Activated T-cell treated with anti-CD3 and anti-CD28 coated beads, Interleukin-2, amount 50 U/mL, for 4 hours (primary cell): ENCODE results near the gene ABHD1. TPM values are rescaled to one million over a fixed set of nuclear protein-coding genes. Genes with fewer than 3 reads are reported as not detected.
A peak's percentile ranks its signal among the peaks of the same experiment; 100 is the strongest.
"Not testable (repeated sequence)": the region's sequence is repeated elsewhere in the genome, so short reads cannot be mapped to it uniquely, and the experiment has no call there.

ENCODE experiments used
- ATAC-seq, 2 donors: fragments of 200-7000 bp; cut with Tn5 transposase; one replicate each; pipeline ENCODE4 v1.10.0; 2021
- DNase-seq: peaks from one replicate; pipeline ENCODE4 v3.0.0-alpha.2; 2020
- H3K27me3 Mint-ChIP-seq: one replicate; pipeline ENCODE4 v1.8.0; 2021; ENCODE audit warnings: low read depth, mixed read lengths
- H3K36me3 Mint-ChIP-seq: one replicate; pipeline ENCODE4 v1.8.0; 2022; ENCODE audit warnings: mixed read lengths; ENCODE audit not compliant: insufficient read depth
- H3K4me1 Mint-ChIP-seq: one replicate; pipeline ENCODE4 v1.8.0; 2021; ENCODE audit warnings: low read depth, mixed read lengths
- H3K4me3 Mint-ChIP-seq: one replicate; pipeline ENCODE4 v1.8.0; 2021; ENCODE audit warnings: mild to moderate bottlenecking, moderate library complexity, mixed read lengths
- H3K9me3 Mint-ChIP-seq: one replicate; pipeline ENCODE4 v1.8.0; 2021; ENCODE audit warnings: mixed read lengths
- total RNA-seq, 3 donors: library from RNA; stranded (reverse); gene quantifications; one replicate each; pipeline ENCODE4 v1.2.1, GENCODE V29; 2021

Gene ABHD1
- total RNA-seq, result not detected

DNA sequence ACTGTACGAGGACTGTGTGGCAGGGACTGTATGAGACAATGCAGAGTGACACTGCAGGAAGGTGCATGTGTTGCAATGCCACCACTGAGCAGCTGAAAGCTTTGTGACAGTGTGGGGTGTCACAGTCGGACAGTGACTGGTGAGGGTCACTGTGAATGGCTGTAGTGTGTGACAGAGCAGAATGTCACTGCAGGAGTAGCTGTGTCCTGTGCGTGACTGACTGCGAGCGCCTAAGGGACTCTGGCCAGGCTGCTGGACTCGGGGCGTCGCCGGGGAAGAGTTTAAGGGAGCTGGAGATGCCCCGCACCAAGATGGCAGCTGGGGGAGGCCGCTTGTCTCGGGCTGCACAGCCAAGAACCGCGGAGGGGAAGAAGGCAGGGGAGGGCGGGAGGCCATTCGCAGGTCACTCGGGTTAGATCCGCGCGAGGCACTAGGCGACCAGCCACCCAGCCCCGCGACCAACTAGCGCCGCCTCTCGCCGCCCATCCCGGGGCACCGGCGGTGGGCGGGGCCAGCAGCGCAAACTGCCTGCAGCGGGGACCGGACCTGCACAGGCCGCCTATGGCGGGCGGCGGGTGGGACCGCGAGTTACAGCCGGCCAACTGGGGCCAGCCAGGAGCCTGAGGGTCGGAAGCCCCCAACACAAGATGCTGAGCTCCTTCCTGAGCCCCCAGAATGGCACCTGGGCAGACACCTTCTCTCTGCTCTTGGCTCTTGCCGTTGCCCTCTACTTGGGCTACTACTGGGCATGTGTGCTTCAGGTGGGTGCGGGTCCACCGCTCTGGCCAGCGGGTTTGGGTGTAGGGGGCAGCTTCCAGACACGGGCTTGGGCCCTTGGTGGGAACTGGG is at the start of gene ABHD1:
Gene ABHD1 (plus strand): TSS at position 514 of the 849 bp plus-strand sequence. CDS start 134 bp downstream, at position 648.
- Mint-ChIP-seq H3K36me3 (no peaks in the 10 kb centered on the region), H3K4me1 (peaks cover 20% of the 10 kb centered on the region), H3K9me3 (no peaks in the 10 kb centered on the region), H3K27me3 (peaks cover 18% of the 10 kb centered on the region), H3K4me3 (peak within 1 kb of the TSS; percentile 85)
- DNase-seq (peak; percentile 49), ATAC-seq (peak; percentile 87 to 91)

DNA sequence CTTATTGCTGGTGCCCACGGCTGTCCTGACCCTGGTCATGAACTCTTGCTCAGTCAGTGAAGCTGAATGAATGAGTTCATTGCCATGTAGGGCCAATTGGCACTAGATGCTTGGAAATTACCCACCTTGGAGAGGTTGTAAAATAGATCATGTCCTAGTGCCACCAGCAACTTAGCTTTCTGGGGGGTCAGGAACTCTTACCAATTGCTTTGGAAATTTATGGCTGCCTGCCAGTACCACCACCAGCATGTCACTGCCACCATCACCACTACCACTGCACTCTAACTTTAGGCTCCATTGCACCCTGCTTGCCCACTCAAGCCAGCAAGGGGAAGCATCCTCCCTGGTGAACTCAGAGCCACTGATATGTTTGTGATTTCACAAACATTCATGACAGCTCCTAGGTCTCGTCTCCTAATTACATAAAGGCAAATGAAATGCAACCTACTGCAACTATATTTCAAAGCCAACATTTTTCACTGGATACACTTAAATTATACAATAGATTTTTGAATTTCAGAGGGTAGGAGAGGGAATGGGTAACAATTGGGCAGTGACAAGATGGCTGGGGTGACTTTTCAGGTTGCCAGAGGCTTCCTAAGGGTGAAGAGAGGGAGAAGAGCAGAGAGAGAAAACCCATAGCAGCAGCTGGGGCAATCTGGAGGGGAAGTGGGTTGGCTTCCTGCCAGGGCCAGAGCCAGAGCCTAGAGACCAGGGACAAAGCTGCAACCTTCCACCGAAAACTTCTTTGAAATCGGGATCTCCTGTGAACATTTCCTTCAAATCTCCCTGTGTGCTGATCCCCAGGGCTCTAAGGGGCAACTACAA is 48.7 kb upstream of the ABHD1 start:
- no peak overlapping the region for H3K4me3 Mint-ChIP-seq
- no peak for ATAC-seq
- H3K27me3 Mint-ChIP-seq, result no peaks in the 10 kb centered on the region
- peaks cover 1% of the 10 kb centered on the region for H3K36me3 Mint-ChIP-seq
- peak; percentile 32 for DNase-seq
- H3K4me1 Mint-ChIP-seq, result peaks cover 54% of the 10 kb centered on the region
- no peaks in the 10 kb centered on the region for H3K9me3 Mint-ChIP-seq

DNA sequence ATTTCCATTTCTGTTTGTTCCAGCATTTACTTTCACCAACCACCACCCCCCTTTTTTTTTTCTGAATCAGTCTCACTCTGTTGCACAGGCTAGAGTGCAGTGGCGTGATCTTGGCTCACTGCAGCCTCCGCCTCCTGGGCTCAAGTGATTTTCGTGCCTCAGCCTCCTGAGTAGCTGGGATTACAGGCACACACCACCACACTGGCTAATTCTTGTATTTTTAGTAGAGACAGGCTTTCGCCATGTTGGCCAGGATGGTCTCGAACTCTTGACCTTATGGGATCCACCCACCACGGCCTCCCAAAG is 48.1 kb upstream of the ABHD1 start:
- DNase-seq, ATAC-seq, H3K36me3 Mint-ChIP-seq, H3K4me3 Mint-ChIP-seq, H3K27me3 Mint-ChIP-seq, H3K9me3 Mint-ChIP-seq: not testable (repeated sequence)
- H3K4me1 Mint-ChIP-seq, result peaks cover 54% of the 10 kb centered on the region

DNA sequence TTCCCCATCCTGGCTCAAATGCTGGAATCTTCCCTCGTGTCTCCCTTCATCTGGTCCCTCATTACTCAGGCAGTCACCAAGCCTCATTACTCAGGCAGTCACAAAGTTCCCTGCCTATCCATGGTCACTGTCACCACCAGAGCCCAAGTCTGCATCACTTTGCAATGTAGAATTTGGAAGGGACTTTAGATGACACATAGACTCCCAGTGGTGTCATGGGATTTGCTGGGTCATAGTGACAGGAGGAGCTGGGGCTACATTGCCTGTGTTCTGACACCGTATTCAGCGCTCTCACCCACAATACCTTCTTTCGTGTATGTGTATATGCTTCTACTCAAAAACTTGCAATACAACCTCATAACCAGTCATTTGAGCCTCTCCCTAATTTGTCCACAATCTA is 47.3 kb upstream of the ABHD1 start:
- Mint-ChIP-seq H3K4me1 (peaks cover 55% of the 10 kb centered on the region), H3K36me3 (no peaks in the 10 kb centered on the region), H3K4me3 (no peak overlapping the region), H3K27me3 (no peaks in the 10 kb centered on the region), H3K9me3 (no peaks in the 10 kb centered on the region)
- DNase-seq (no peak), ATAC-seq (no peak)

DNA sequence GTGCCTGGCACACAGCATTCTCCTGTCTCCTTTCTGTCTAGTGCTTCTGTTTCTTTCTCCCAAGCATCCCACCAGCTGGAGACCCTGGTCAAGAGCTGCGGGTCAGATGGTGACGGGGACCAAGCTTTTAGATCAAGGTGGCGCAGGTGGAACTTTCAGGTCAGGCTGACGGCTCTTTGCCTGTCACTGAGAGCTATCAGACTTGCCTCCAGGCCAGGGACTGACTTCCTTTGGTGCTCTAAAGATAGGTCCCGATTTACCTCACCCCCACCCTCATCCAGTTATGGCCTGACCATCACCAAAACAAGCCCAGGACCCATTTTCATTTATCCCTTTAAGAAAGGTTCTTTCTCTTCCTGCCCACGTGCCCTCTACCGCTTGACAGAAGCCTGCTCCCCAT is 46.4 kb upstream of the ABHD1 start:
- ATAC-seq (no peak), DNase-seq (no peak)
- no peaks in the 10 kb centered on the region for H3K27me3 Mint-ChIP-seq
- peaks cover 56% of the 10 kb centered on the region for H3K4me1 Mint-ChIP-seq
- H3K4me3 Mint-ChIP-seq, result no peak overlapping the region
- no peaks in the 10 kb centered on the region for H3K9me3 Mint-ChIP-seq
- no peaks in the 10 kb centered on the region for H3K36me3 Mint-ChIP-seq

DNA sequence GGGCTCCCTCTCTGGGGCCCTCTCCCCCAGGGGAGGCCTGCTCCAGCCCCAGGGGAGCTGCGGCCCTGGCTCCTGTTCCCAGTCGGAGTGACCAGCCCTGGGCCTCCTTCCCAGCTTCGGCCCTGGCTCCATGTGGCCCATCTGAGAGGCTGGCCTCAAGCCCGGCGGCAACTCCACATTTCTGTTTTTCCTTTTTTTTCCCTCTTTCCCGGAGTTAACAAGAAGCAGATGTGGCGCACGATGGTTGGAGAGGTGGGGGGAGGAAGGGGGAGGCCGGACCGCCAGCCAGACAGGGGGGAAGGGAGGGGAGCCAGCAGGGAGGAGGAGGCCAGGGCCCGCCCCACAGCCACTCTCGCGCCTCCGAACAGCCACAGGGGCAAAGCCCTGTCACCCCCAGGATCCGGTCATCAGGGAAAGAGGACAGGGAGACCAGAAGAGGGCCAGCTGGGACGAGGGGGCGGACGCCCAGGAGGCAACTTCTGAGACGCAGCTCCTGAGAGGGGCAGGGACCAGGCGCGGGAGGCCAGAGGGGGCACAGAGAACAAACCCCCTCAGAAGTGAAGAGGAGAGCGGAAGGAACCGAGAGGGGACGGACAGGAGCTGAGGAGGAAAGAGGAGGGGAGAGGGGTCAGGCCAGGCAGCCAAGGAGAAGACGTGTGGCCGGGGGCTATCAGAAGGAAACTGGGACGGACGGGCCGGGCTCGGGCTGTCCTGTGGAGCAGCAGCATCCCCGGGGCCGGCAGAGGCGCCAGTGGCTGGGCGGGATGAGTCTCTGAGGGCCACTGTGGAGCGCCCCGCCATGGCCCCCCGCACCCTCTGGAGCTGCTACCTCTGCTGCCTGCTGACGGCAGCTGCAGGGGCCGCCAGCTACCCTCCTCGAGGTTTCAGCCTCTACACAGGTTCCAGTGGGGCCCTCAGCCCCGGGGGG is 45.1 kb upstream of the ABHD1 start, which contains the start of gene EMILIN1:
Gene EMILIN1 (plus strand): TSS at position 349 of the 928 bp plus-strand sequence. CDS start 451 bp downstream, at position 800.
- no peak for ATAC-seq
- no peak for DNase-seq
- no peak within 1 kb of the TSS for H3K4me3 Mint-ChIP-seq
- no peaks in the 10 kb centered on the region for H3K36me3 Mint-ChIP-seq
- H3K27me3 Mint-ChIP-seq, result no peaks in the 10 kb centered on the region
- peaks cover 46% of the 10 kb centered on the region for H3K4me1 Mint-ChIP-seq
- no peaks in the 10 kb centered on the region for H3K9me3 Mint-ChIP-seq

DNA sequence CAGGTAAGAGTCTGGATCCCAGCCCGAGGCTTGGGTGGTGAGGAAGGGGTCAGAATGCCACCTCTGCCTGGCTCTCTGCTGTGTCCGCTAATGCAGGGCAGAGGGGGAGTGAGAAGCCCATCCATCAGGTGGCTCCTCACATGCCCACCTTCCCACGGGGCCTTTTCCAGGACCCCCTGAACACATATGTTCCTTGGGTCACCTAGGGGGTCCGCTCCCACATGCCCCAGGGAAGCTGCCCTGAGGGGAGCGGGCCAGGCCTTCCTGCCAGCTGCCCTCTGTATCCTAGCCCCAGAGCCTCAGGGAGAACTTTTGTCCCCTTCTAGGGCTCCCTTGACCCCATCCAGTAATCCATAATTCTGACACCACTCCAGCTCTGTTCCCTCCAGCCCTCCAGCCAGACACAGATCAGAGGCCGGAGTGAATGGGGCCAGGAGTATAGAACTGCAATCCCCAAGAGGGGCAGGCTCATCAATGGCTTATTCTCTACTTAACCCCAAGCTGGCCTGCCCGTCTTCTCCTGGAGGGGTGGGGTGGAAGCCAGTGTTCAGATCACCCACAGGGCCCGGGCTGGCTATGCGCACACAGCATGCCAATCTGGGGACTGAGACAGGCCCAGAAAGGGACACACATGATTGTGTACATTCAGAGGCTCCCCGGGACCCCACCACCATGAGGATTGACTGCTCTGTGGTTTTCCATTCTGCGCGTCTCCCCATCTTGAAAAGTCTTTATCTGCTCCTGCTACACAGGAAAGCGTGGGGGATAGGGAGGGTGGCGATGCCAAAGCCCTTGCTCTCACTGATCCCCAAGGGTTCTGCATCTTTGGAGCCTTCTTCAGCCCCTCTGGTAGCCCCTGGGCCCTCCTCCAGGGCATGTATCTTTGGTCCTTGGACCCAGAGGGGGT is 44.1 kb upstream of the ABHD1 start:
- peaks cover 39% of the 10 kb centered on the region for H3K4me1 Mint-ChIP-seq
- DNase-seq (no peak), ATAC-seq (no peak)
- H3K9me3 Mint-ChIP-seq, result no peaks in the 10 kb centered on the region
- H3K27me3 Mint-ChIP-seq, result no peaks in the 10 kb centered on the region
- peak overlapping the region; percentile 14 for H3K4me3 Mint-ChIP-seq
- no peaks in the 10 kb centered on the region for H3K36me3 Mint-ChIP-seq

DNA sequence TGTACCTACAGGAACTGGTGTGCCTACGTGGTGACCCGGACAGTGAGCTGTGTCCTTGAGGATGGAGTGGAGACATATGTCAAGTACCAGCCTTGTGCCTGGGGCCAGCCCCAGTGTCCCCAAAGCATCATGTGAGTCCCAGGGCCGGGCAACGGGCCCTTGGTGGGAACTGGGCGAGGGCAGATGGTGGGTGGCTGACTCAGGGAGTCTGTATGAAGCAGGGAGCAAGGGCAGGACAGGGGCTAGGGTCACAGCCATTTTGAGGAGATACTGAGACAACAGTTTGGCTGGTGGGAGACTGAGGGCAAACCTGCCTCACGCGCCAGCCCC is 43.5 kb upstream of the ABHD1 start:
- Mint-ChIP-seq H3K27me3 (no peaks in the 10 kb centered on the region), H3K4me3 (peak overlapping the region; percentile 14), H3K9me3 (no peaks in the 10 kb centered on the region), H3K36me3 (no peaks in the 10 kb centered on the region), H3K4me1 (peaks cover 33% of the 10 kb centered on the region)
- ATAC-seq, result no peak
- DNase-seq, result no peak

DNA sequence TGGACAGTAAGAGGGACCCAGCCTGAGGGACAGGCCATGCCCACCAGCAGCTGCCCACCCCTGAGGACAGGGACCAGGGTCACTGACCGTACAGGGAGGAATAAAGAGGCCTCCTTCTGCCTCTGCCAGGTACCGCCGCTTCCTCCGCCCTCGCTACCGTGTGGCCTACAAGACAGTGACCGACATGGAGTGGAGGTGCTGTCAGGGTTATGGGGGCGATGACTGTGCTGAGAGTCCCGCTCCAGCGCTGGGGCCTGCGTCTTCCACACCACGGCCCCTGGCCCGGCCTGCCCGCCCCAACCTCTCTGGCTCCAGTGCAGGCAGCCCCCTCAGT is 43.0 kb upstream of the ABHD1 start:
- DNase-seq (no peak), ATAC-seq (no peak)
- Mint-ChIP-seq H3K27me3 (no peaks in the 10 kb centered on the region), H3K9me3 (no peaks in the 10 kb centered on the region), H3K36me3 (no peaks in the 10 kb centered on the region), H3K4me1 (peaks cover 33% of the 10 kb centered on the region), H3K4me3 (no peak overlapping the region)

DNA sequence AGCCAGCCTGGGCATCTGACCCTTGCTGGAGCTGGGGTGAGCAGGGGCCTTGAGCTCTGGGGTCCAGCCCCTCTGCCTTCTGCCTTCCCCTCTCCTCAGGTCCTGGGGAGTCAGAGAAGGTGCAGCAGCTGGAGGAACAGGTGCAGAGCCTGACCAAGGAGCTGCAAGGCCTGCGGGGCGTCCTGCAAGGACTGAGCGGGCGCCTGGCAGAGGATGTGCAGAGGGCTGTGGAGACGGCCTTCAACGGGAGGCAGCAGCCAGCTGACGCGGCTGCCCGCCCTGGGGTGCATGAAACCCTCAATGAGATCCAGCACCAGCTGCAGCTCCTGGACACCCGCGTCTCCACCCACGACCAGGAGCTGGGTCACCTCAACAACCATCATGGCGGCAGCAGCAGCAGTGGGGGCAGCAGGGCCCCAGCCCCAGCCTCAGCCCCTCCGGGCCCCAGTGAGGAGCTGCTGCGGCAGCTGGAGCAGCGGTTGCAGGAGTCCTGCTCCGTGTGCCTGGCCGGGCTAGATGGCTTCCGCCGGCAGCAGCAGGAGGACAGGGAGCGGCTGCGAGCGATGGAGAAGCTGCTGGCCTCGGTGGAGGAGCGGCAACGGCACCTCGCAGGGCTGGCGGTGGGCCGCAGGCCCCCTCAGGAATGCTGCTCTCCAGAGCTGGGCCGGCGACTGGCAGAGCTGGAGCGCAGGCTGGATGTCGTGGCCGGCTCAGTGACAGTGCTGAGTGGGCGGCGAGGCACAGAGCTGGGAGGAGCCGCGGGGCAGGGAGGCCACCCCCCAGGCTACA is 41.4 kb upstream of the ABHD1 start:
- H3K9me3 Mint-ChIP-seq, result no peaks in the 10 kb centered on the region
- peaks cover 26% of the 10 kb centered on the region for H3K4me1 Mint-ChIP-seq
- no peaks in the 10 kb centered on the region for H3K27me3 Mint-ChIP-seq
- H3K4me3 Mint-ChIP-seq, result no peak overlapping the region
- DNase-seq, result no peak
- no peak for ATAC-seq
- no peaks in the 10 kb centered on the region for H3K36me3 Mint-ChIP-seq

DNA sequence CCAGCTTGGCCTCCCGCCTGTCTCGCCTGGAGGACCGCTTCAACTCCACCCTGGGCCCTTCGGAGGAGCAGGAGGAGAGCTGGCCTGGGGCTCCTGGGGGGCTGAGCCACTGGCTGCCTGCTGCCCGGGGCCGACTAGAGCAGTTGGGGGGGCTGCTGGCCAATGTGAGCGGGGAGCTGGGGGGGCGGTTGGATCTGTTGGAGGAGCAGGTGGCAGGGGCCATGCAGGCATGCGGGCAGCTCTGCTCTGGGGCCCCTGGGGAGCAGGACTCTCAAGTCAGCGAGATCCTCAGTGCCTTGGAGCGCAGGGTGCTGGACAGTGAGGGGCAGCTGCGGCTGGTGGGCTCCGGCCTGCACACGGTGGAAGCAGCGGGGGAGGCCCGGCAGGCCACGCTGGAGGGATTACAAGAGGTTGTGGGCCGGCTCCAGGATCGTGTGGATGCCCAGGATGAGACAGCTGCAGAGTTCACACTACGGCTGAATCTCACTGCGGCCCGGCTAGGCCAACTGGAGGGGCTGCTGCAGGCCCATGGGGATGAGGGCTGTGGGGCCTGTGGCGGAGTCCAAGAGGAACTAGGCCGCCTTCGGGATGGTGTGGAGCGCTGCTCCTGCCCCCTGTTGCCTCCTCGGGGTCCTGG is 40.7 kb upstream of the ABHD1 start:
- ATAC-seq, result no peak
- no peaks in the 10 kb centered on the region for H3K9me3 Mint-ChIP-seq
- no peak for DNase-seq
- H3K36me3 Mint-ChIP-seq, result no peaks in the 10 kb centered on the region
- no peak overlapping the region for H3K4me3 Mint-ChIP-seq
- H3K4me1 Mint-ChIP-seq, result peaks cover 27% of the 10 kb centered on the region
- no peaks in the 10 kb centered on the region for H3K27me3 Mint-ChIP-seq

DNA sequence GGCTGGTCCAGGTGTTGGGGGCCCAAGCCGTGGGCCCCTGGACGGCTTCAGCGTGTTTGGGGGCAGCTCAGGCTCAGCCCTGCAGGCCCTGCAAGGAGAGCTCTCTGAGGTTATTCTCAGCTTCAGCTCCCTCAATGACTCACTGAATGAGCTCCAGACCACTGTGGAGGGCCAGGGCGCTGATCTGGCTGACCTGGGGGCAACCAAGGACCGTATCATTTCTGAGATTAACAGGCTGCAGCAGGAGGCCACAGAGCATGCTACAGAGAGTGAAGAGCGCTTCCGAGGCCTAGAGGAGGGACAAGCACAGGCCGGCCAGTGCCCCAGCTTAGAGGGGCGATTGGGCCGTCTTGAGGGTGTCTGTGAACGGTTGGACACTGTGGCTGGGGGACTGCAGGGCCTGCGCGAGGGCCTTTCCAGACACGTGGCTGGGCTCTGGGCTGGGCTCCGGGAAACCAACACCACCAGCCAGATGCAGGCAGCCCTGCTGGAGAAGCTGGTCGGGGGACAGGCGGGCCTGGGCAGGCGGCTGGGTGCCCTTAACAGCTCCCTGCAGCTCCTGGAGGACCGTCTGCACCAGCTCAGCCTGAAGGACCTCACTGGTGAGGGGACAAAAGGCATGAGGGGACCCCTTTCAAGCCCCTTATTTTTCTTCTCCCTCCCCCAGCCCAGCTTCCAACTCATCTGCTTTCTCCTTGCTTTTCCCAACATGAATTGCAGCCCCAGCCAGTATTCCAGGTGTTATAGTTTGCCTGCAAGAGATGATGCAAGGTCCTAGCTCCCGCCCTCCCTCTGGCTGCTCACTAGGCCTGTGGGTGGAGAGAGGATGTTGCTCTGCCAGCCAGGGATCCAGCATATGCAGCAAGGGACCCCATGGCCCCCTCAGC is 40.0 kb upstream of the ABHD1 start:
- no peak for DNase-seq
- H3K4me3 Mint-ChIP-seq, result no peak overlapping the region
- no peaks in the 10 kb centered on the region for H3K27me3 Mint-ChIP-seq

More for the DNA sequence above, 40.0 kb upstream of the ABHD1 start:
- no peaks in the 10 kb centered on the region for H3K9me3 Mint-ChIP-seq
- no peaks in the 10 kb centered on the region for H3K36me3 Mint-ChIP-seq
- peaks cover 27% of the 10 kb centered on the region for H3K4me1 Mint-ChIP-seq
- ATAC-seq, result no peak
